Ecto neural progenitor cell (in vitro differentiated cells): ENCODE results near the gene DACH1.

Experiments used
- DNase-seq: peaks from one replicate; pipeline ENCODE4 v3.0.0-alpha.2; 2018; ENCODE audit warnings: low spot score

Gene DACH1

DNA sequence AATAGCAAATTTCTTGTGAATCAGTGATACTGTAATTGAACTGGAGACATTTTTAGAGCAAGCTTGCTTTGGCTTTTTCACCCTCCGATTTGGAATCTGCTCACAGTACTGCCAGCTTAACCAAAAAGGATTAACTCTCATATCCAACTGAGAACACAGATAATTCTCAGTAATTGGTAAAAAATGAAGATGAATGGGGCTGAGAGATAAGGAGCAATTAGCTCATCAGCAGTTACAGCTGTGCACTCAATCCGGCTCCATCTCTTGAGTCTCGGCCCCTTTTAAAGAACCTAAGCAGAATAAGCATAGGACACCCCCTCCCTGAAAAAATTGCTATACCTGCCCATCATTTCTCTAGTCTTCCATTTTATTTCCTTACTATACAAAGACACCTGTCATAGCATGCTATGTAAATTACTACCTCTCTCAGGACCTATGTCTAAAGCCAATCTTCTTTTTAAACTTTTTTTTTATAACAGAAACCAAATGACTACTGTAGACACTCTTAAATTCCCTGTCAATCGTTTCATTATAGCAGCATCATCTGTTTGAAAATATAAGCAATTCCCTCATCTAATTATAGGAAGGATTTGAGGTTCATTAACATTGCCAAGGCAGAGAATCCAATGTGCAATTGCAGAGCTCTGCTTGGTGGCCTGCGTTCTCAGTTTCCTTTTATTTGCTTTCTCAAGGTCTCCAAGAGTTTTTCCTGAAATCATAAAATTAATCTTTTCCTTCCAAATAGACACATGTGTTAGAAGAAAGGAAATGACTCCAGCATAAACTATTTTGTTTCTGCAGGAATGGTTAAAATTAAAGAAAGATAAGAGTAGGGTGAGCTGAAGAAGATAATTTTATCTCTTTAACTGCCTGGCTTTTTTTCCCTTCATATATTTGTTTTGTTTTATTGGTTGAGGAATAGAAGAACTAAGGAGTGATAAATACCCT is 242.1 kb downstream of the DACH1 start:
- no peak for DNase-seq

GRCh38 chr13:71621174-71622124 is 245.6 kb downstream of the DACH1 start:
- DNase-seq: no peak

- no peak for DNase-seq
Observed at GRCh38 chr13:71619096-71619495, 247.9 kb downstream of the DACH1 start.

- DNase-seq: no peak
Observed at GRCh38 chr13:71618159-71618558, 248.8 kb downstream of the DACH1 start.

- no peak for DNase-seq
Observed at GRCh38 chr13:71617265-71617664, 249.7 kb downstream of the DACH1 start.

GRCh38 chr13:71613066-71613745 is 253.8 kb downstream of the DACH1 start:
- DNase-seq: no peak

DNA sequence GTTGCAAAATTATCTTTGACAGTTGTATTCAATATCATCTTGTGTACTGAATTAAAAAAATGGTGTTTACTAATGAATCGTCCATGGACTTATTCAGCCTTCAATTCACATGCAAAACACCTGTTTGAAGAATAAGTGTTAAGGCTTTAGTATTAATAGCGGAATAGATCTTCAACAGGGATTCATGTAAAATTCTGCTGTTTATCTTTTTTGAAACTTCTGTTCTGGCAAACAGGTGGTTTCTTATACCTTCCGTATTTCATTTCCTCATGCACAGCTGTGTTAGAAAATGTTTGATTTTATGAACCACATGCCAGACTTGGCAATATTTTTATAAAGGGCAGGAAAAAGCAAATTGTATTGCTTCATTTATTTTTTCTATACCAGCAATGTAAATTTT is 255.7 kb downstream of the DACH1 start:
- DNase-seq: no peak

DNA sequence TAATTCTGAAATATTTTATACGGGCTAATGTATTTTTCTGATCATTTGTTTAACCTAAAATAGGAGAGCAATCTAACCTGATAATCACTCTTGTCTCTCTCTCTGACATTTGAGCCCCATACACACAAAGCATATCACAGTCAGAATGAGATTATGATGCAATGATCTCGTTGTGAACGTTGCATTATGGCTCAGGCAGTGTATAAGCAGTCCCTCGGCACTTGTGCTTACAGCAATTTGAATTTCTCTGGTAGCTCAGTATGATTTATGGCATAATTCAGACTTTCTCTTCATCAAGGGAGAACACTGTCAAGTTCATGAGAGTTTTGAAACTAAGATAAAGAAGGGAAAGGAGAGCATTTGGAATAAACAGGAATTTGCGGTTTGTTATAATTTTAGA is 256.1 kb downstream of the DACH1 start:
- DNase-seq: no peak

GRCh38 chr13:71609271-71609670 is 257.7 kb downstream of the DACH1 start:
- DNase-seq: no peak

DNA sequence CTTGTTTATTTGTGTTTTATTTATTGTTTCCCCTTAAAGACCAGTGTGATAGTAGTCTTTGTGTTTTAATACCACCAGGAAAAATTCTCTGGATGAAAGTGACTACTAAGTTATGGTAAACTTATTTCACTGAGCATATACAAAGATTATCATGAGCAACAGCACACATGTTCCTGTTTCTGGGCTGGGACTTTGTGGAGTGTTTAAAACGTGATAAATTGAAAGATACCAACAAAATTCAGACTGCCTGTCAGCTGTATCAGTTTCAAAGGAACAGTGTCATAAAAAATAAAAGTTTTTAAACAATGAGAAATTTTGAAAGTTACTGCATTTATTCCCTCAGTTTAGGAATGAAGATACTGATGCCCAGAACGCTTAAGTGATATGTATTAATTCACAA is 259.4 kb downstream of the DACH1 start:
- no peak for DNase-seq

DNA sequence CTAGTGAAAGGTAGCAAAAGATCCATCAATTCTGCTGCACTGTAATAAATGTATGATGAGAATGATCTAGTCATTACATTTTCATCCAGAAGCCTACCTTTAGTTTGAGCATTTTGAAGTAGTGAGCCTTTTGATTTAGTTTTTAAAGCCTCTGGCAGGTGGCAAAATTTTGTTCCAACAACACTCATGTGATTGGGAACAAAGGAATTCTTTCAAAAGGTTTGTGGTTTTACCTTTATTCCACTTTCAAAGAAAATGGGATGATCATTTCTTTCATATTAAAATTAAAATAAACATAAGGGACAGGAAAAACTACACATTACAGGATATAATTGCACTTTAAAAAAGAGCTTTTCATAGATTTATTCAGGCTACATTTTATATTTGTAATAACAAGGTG is 260.2 kb downstream of the DACH1 start:
- no peak for DNase-seq

DNA sequence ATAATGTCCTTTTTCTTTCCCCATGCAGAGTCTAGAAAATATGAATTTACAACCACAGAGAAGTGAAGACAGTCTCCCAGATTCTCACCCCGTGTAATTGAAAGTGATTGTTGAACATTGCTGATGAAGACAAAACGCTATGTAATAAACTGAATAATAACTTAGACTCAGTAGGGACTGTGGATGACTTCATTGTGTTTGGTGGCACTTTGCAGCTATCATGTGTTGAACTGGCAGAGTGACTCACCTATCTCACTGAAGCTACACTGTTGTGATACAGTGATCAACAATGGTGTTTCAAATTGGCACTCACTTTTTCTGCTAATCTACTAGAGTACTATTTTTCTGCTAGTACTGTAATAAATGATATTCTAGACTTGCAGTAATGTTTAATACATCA is 261.3 kb downstream of the DACH1 start:
- no peak for DNase-seq

GRCh38 chr13:71603255-71603654 is 263.7 kb downstream of the DACH1 start:
- no peak for DNase-seq

DNA sequence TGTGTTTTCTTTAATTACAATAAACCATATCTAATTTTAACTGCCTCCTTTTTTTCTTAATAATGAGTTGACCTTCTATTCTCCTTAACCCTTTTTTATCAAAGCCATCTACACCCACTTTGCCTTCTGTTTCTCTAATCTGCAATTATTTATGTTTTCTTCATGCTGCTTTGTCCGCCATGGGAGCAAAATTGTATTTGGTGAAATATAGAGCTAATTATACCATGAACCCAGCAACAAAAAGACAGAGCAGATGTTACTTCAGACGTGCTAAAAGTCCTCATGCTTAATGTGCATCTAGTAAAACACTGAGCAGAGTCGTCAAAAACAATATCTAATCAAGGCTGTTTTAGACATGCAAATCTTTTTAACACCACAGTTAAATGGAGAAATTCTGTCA is 264.7 kb downstream of the DACH1 start:
- no peak for DNase-seq

DNA sequence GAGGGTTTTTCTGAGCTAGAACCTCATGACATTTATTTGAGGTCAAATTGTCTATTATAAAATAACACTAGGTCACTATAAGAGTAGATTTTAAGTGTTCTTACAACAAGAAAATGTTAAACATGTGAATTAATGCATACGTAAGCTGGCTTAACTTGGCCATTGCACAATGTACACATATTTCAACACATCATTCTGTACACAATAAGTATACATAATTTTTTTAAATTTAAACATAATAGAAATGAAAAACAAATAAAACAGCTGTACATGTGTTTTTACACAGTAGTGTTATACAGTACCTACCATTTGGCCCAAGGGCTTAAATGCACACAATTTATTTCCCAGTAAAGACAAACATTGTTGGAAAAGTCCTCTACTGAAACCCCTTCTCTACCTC is 269.9 kb downstream of the DACH1 start:
- no peak for DNase-seq

- no peak for DNase-seq
Observed at GRCh38 chr13:71596116-71596515, 270.9 kb downstream of the DACH1 start.

DNA sequence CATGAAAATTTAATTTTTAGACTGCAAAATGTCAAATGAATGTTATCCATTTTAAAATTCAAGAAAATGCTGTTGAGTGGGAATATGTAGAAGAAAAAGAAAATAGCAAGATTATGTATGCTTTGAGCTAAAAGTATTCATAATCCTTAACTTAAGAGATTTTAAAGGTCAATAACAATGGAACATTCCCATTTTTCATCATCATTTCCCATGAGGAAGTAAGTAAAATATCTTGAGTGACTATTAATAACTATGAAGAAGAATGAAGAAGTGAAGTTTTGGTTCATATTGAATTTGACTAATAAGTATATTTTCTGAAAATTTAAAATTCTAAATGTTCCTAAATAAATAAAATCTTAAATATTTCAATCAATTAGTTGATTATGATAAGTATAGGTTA is 273.4 kb downstream of the DACH1 start:
- no peak for DNase-seq

DNA sequence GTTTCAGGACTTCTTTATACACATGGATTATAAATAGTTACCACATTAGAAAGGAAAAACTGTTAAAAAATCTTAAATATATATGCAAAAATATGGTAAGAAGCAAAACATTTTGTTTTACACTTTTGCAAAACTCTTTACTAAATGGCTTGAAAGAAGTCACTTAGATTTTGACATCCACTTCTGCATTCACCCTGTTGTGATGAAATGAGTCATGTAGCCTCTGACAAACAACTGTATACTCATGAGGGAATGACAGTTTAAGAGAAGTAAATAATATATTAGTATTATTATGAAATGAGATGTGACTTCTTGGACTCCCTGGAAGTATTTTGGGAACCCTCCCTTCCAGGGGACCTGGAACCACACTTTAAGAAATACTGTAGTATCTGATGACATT is 275.6 kb downstream of the DACH1 start:
- DNase-seq: no peak

DNA sequence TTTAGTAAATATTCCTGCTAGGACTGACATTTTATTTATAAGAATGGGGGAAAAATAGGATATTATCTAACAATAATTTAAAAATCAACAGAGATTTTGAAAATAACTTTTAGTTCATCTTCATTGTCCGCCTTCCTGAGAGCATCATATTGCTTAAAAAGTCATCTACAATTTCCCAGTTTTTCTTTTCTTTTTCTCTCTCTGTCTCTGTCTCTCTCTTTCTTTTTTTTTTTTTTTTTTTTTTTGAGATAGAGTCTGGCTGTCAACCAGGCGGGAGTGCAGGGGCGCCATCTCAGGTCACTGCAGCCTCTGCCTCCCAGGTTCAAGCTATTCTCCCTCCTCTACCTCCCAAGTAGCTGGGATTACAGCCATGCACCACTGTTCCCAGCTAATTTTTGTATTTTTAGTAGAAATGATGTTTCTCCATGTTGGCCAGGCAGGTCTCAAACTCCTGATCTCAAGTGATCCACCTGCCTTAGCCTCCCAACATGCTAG is 276.3 kb downstream of the DACH1 start:
- DNase-seq: no peak

- no peak for DNase-seq
Observed at GRCh38 chr13:71589032-71589431, 278.0 kb downstream of the DACH1 start.

DNA sequence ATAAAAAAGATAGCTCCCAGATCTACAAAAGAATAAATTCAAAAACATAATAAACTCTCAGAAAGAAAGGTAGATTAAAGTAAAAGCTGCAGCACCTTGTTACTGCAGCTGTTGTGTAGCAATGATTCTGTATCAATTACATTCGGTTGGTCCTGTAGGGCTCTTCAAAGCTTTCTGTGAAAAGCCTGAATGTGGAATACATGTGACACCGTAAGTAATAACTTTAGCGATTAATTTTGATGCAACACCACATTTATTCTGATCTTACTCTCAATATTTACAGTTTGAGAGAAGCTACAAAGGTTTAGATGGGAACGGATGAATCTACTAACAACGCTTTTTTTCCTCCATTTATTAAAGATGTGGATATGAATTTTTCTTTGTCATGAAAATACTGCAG is 279.2 kb downstream of the DACH1 start:
- DNase-seq: no peak

DNA sequence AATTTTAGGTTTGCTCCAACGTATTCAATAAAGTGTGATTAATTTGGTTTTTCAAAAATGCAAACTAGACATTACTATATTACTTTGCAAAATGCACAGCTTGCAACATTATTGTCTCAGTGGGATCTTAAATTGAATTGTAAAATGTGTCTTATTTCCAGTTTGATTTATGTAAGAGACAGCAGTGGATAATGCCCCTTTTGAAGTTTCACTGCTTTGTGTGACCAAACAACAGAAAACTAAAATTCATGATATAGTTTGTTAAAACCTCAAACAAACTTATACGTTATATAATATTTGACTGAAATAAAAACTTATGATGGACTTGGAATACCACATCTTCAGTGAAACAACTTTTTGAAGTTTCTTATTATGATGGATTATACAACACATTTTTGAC is 279.8 kb downstream of the DACH1 start:
- no peak for DNase-seq
